H1 (cell line): ENCODE data around the gene LDLRAD3. TPM values are rescaled to one million over a fixed set of nuclear protein-coding genes. Genes with fewer than 3 reads are reported as not detected.

Experiments used
- CTCF ChIA-PET: fragments of 300-600 bp; sonication (Branson Sonifier 250); formaldehyde crosslinking; loops from one replicate; lab custom pipeline; 2021; ENCODE audit not compliant: partially characterized antibody; lab: Charles Lee
- POLR2A ChIA-PET: fragments of 300-600 bp; sonication (Branson Sonifier 250); formaldehyde crosslinking; loops from one replicate; lab custom pipeline; 2021; ENCODE audit warnings: inconsistent platforms; ENCODE audit not compliant: partially characterized antibody; lab: Charles Lee
- DNase-seq, 2 experiments: peaks; one replicate each; pipeline versions ENCODE4 v3.0.0 to v3.0.0-alpha.2; 2010 to 2022; ENCODE audit warnings: low spot score in 2 of 2, low read depth in 1 of 2, mixed read lengths in 1 of 2
- FAIRE-seq: peaks from 2 replicates; lab custom pipeline; 2011; peaks lifted over from hg19 to GRCh38; lab: Jason Lieb, UNC
- H2AFZ ChIP-seq: 2 replicates; pipeline ENCODE4 v1.8.1; 2012; ENCODE audit warnings: low read length, inconsistent platforms
- H2AK5ac ChIP-seq: 2 replicates; pipeline ENCODE4 v1.6.1; 2013; ENCODE audit warnings: low read depth, low read length
- H2BK120ac ChIP-seq: replicated peaks from 2 replicates; pipeline ENCODE3; 2013; ENCODE audit warnings: low read depth, low read length, inconsistent platforms
- H2BK12ac ChIP-seq: 2 replicates; pipeline ENCODE4 v1.6.1; 2013; ENCODE audit warnings: low read depth, low read length
- H2BK15ac ChIP-seq: 2 replicates; pipeline ENCODE4 v1.6.1; 2013; ENCODE audit warnings: low read length
- H2BK20ac ChIP-seq: 2 replicates; pipeline ENCODE4 v1.6.1; 2013; ENCODE audit warnings: low read length
- H2BK5ac ChIP-seq: 2 replicates; pipeline ENCODE4 v1.6.1; 2013; ENCODE audit warnings: low read depth, low read length
- H3K14ac ChIP-seq: 2 replicates; pipeline ENCODE4 v1.6.1; 2013; ENCODE audit warnings: inconsistent platforms; ENCODE audit not compliant: insufficient read length
- H3K18ac ChIP-seq: 2 replicates; pipeline ENCODE4 v1.6.1; 2013; ENCODE audit warnings: low read length; ENCODE audit errors: extremely low read depth
- H3K23ac ChIP-seq: 2 replicates; pipeline ENCODE4 v1.6.1; 2013; ENCODE audit warnings: inconsistent platforms; ENCODE audit not compliant: insufficient read length
- H3K23me2 ChIP-seq: 2 replicates; pipeline ENCODE4 v1.6.1; 2013; ENCODE audit warnings: low read depth, low read length
- H3K27ac ChIP-seq: 2 replicates; pipeline ENCODE4 v1.6.1; 2011; ENCODE audit warnings: low read depth, low read length, inconsistent platforms
- H3K27me3 ChIP-seq, 4 experiments: replicated peaks in 1 of 4; 1 replicate in 1 of 4; 2 replicates in 3 of 4; pipeline versions ENCODE4 v1.6.1 to v1.8.1; 2011 to 2013; ENCODE audit warnings: low read length in 3 of 4, mild to moderate bottlenecking in 3 of 4, inconsistent platforms in 2 of 4, mixed read lengths in 2 of 4, moderate library complexity in 1 of 4; ENCODE audit not compliant: control insufficient read depth in 3 of 4, insufficient read depth in 3 of 4; ENCODE audit errors: extremely low read depth in 1 of 4
- H3K36me3 ChIP-seq, 4 experiments: 2 replicates each; pipeline versions ENCODE4 v1.6.1 to v1.8.1; 2011 to 2013; ENCODE audit warnings: mild to moderate bottlenecking in 4 of 4, low read length in 3 of 4, moderate library complexity in 2 of 4, control low read depth in 1 of 4, inconsistent platforms in 1 of 4; ENCODE audit not compliant: insufficient read depth in 4 of 4, control insufficient read depth in 2 of 4
- H3K4ac ChIP-seq: replicated peaks from 2 replicates; pipeline ENCODE3; 2013; ENCODE audit warnings: low read length, low read depth, mixed read lengths, inconsistent platforms; ENCODE audit not compliant: insufficient read length
- H3K4me1 ChIP-seq, 4 experiments: replicated peaks in 1 of 4; 1 replicate in 1 of 4; 2 replicates in 3 of 4; pipeline versions ENCODE4 v1.6.1 to v1.8.1; 2011 to 2013; ENCODE audit warnings: low read length in 3 of 4, inconsistent platforms in 2 of 4, mixed read lengths in 1 of 4; ENCODE audit not compliant: insufficient read depth in 4 of 4, control insufficient read depth in 3 of 4
- H3K4me2 ChIP-seq, 2 experiments: 2 replicates each; pipeline versions ENCODE4 v1.6.1 to v1.8.1; 2011 to 2013; ENCODE audit warnings: low read depth in 2 of 2, low read length in 2 of 2, control low read depth in 1 of 2, inconsistent platforms in 1 of 2, mild to moderate bottlenecking in 1 of 2; ENCODE audit not compliant: insufficient read depth in 1 of 2
- H3K4me3 ChIP-seq, 4 experiments: fragments of 200-600, 300-600 bp in 1 of 4; sonication (generic), shearing (Covaris generic), sonication (Bioruptor Twin) in 1 of 4; 2 replicates each; pipeline versions ENCODE4 v1.5.1 to v1.8.1; 2011 to 2016; ENCODE audit warnings: low read length in 4 of 4, low read depth in 3 of 4, control low read depth in 2 of 4, inconsistent platforms in 2 of 4, mild to moderate bottlenecking in 2 of 4, mixed read lengths in 1 of 4, moderate library complexity in 1 of 4; ENCODE audit not compliant: insufficient read depth in 2 of 4; ENCODE audit errors: extremely low read depth in 1 of 4
- H3K56ac ChIP-seq: replicated peaks from 2 replicates; pipeline ENCODE3; 2013; ENCODE audit warnings: low read depth, mild to moderate bottlenecking, mixed read lengths, low read length, inconsistent platforms; ENCODE audit not compliant: insufficient read length
- H3K79me1 ChIP-seq: 2 replicates; pipeline ENCODE4 v1.6.1; 2013; ENCODE audit warnings: low read depth, low read length, control low read depth
- H3K79me2 ChIP-seq, 2 experiments: 2 replicates each; pipeline versions ENCODE4 v1.6.1 to v1.8.1; 2012 to 2013; ENCODE audit warnings: low read length in 2 of 2, mild to moderate bottlenecking in 2 of 2, inconsistent platforms in 1 of 2; ENCODE audit not compliant: insufficient read depth in 2 of 2, control insufficient read depth in 1 of 2
- H3K9ac ChIP-seq, 4 experiments: replicated peaks in 1 of 4; 1 replicate in 1 of 4; 2 replicates in 3 of 4; pipeline versions ENCODE4 v1.6.1 to v1.8.1; 2011 to 2013; ENCODE audit warnings: low read depth in 3 of 4, low read length in 3 of 4, control low read depth in 2 of 4, mild to moderate bottlenecking in 2 of 4, moderate library complexity in 2 of 4, inconsistent platforms in 1 of 4; ENCODE audit errors: extremely low read depth in 1 of 4
- H3K9me3 ChIP-seq, 2 experiments: 2 replicates each; pipeline versions ENCODE4 v1.6.1 to v1.8.1; 2012 to 2013; ENCODE audit warnings: mild to moderate bottlenecking in 2 of 2, moderate library complexity in 2 of 2, control low read depth in 1 of 2, inconsistent platforms in 1 of 2, low read depth in 1 of 2, low read length in 1 of 2, mixed read lengths in 1 of 2; ENCODE audit not compliant: insufficient read depth in 2 of 2
- H4K20me1 ChIP-seq, 2 experiments: replicated peaks in 1 of 2; 2 replicates each; pipeline versions ENCODE3 to v1.8.1; 2011 to 2013; ENCODE audit warnings: inconsistent platforms in 2 of 2, low read length in 2 of 2, mild to moderate bottlenecking in 1 of 2; ENCODE audit not compliant: insufficient read depth in 2 of 2, control insufficient read depth in 1 of 2
- H4K5ac ChIP-seq: 2 replicates; pipeline ENCODE4 v1.6.1; 2013; ENCODE audit warnings: low read length, low read depth, mixed read lengths, inconsistent platforms; ENCODE audit not compliant: insufficient read length
- H4K8ac ChIP-seq: 2 replicates; pipeline ENCODE4 v1.8.0; 2013; ENCODE audit warnings: mild to moderate bottlenecking, moderate library complexity, low read length, inconsistent platforms; ENCODE audit not compliant: insufficient read depth; ENCODE audit errors: extremely low read depth
- H4K91ac ChIP-seq: replicated peaks from 2 replicates; pipeline ENCODE3; 2013; ENCODE audit warnings: low read length, mixed read lengths, inconsistent platforms; ENCODE audit not compliant: insufficient read length
- BCL11A ChIP-seq, 2 experiments: IDR thresholded peaks; one replicate each; pipeline ENCODE4 v1.6.1; 2011; ENCODE audit warnings: low read depth in 2 of 2, low read length in 2 of 2, mild to moderate bottlenecking in 2 of 2
- CTBP2 ChIP-seq: IDR thresholded peaks from 2 replicates; pipeline ENCODE4 v1.7.0; 2011; ENCODE audit warnings: borderline replicate concordance, mild to moderate bottlenecking, moderate library complexity, mixed read lengths, low read length; ENCODE audit not compliant: insufficient read depth, insufficient read length
- EP300 ChIP-seq, 2 experiments: IDR thresholded peaks; 1 replicate in 1 of 2; 2 replicates in 1 of 2; pipeline ENCODE4 v1.6.1; 2011 to 2012; ENCODE audit warnings: low read depth in 2 of 2, low read length in 2 of 2, mild to moderate bottlenecking in 2 of 2, borderline replicate concordance in 1 of 2, inconsistent platforms in 1 of 2, moderate library complexity in 1 of 2
- HDAC6 ChIP-seq: IDR thresholded peaks from one replicate; pipeline ENCODE4 v1.7.1; 2012; ENCODE audit warnings: low read depth, mild to moderate bottlenecking, inconsistent platforms, low read length, moderate library complexity
- NANOG ChIP-seq: IDR thresholded peaks from 2 replicates; pipeline ENCODE4 v1.6.1; 2011; ENCODE audit warnings: low read length, low read depth, mild to moderate bottlenecking, inconsistent platforms; ENCODE audit not compliant: insufficient read depth, poor library complexity, severe bottlenecking
- WGBS, 2 experiments: shearing (Covaris generic) in 1 of 2; methylation state at CpG; one replicate each; pipeline versions ENCODE4 v1.1.6 to v1.1.7; 2013 to 2015; ENCODE audit warnings: low lambda C conversion rate in 2 of 2, mixed read lengths in 2 of 2, inconsistent platforms in 1 of 2, low coverage in 1 of 2, missing lambda C conversion rate in 1 of 2; ENCODE audit not compliant: insufficient replicate concordance in 2 of 2, insufficient coverage in 1 of 2, insufficient read length in 1 of 2; ENCODE audit errors: extremely low coverage in 1 of 2, missing lambda C conversion rate in 1 of 2; 5-methylcytosine and 5-hydroxymethylcytosine counted together
- polyA plus RNA-seq, 7 experiments: library from polyadenylated mRNA; depleted of rRNA in 3 of 7; stranded (reverse) in 5 of 7; unstranded in 2 of 7; fragments of >200 nt in 5 of 7; fragments of 200-250 nt in 2 of 7; gene quantifications; 1 replicate in 5 of 7; 2 replicates in 1 of 7; 4 replicates in 1 of 7; pipeline versions ENCODE4 v1.2.1 to v1.2.3, GENCODE V29; 2011 to 2013; ENCODE audit warnings: missing spikeins in 2 of 7, mixed read lengths in 2 of 7
- total RNA-seq: library from RNA; stranded (reverse); fragmentation: NEBNext Ultra II Directional; extraction: Animal tissue kit (Norgen Biotek cat#: 25700); gene quantifications from 2 replicates; pipeline ENCODE4 v1.2.1, GENCODE V29; 2021

The LDLRAD3 gene
- total and polyA plus RNA-seq, 2 of the 8 experiments (the other 6 are each of a cell fraction or from before 2014, with no cell fraction given): 18.6 to 22.8 TPM

- DNase-seq: no peak
- CTCF ChIA-PET: interaction anchor here (1.0 kb wide), 1 partner anchor 52 kb away, joined by 3 read pairs; no protein-coding TSS in a partner anchor
- H2AK5ac ChIP-seq: no peak overlapping the region
Observed at GRCh38 chr11:36233204-36233603, 289.3 kb downstream of the LDLRAD3 start.

More at GRCh38 chr11:36233204-36233603, 289.3 kb downstream of the LDLRAD3 start:
- Histone ChIP-seq H3K27ac (no peak overlapping the region), H3K9ac (no peak overlapping the region)
- TF ChIP-seq BCL11A (IDR thresholded peaks at IDR 0.05; ENCODE audit: low read depth in 2 of 2, low read length in 2 of 2) (no peak), HDAC6 (no peak), EP300 (IDR thresholded peaks at IDR 0.05; ENCODE audit: borderline replicate concordance in 1 of 2, low read depth in 2 of 2, low read length in 2 of 2) (no peak), NANOG (no peak), CTBP2 (no peak)
- TF ChIP-seq, all 59 proteins: peak for 0
- Histone ChIP-seq H3K9me3 (no peaks in the 10 kb centered on the region), H3K4ac (no peak overlapping the region), H2BK12ac (no peak overlapping the region), H3K4me3 (no peak overlapping the region), H4K8ac (no peak overlapping the region), H3K23me2 (no peaks in the 10 kb centered on the region), H2BK15ac (no peak overlapping the region), H3K36me3 (peaks cover 0 to 4% (median 0%) of the 10 kb centered on the region in 4 experiments; a peak in 2 of 8 replicates), H2AFZ (no peak overlapping the region), H4K5ac (no peak overlapping the region), H3K56ac (no peak overlapping the region), H3K23ac (no peak overlapping the region), H4K20me1 (peaks cover 0 to 3% of the 10 kb centered on the region in 2 experiments), H3K14ac (no peak overlapping the region), H3K79me2 (no peaks in the 10 kb centered on the region), H2BK120ac (no peak overlapping the region), H3K79me1 (no peaks in the 10 kb centered on the region), H3K27me3 (no peaks in the 10 kb centered on the region), H4K91ac (no peak overlapping the region), H3K4me1 (no peaks in the 10 kb centered on the region), H2BK20ac (no peak overlapping the region), H3K4me2 (no peak overlapping the region), H3K18ac (no peak overlapping the region), H2BK5ac (no peak overlapping the region)
- POLR2A ChIA-PET: no interaction called here
- no peak for FAIRE-seq
- WGBS, 2 experiments: 64% methylated on average over 3 of the region's 3 CpGs; no CpG with 5 or more reads in 1 of the 2 experiments
